ENCODE results near the gene TMEM94.

TMEM94 gene

DNA sequence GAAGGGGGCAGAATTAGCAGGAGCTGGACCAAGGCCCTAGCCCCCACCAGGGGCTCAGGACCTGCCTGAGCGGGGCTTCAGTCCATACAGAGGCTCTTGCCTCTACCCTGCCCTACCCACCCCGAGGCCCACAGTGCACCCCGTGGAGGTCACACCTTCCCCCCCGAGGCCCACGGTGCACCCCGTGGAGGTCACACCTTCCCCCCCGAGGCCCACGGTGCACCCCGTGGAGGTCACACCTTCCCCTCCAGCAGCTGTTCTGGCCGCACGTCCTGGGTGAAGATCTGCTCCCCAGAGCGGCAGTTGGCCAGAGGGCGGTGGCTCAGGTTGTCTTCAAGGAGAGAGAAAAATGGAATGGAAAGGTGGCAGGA, 47.5 kb downstream of the TMEM94 start:
- no peaks in the 10 kb centered on the region for H3K4me1 ChIP-seq (ENCODE audit: insufficient read depth, low read length, severe bottlenecking)
- H3F3A ChIP-seq (ENCODE audit: insufficient read depth, low read length) = no peaks in the 10 kb centered on the region
- no peak for TF ChIP-seq EZH2 (IDR thresholded peaks at IDR 0.05; ENCODE audit: borderline replicate concordance, low read length)
- TF ChIP-seq, protein P1, sequence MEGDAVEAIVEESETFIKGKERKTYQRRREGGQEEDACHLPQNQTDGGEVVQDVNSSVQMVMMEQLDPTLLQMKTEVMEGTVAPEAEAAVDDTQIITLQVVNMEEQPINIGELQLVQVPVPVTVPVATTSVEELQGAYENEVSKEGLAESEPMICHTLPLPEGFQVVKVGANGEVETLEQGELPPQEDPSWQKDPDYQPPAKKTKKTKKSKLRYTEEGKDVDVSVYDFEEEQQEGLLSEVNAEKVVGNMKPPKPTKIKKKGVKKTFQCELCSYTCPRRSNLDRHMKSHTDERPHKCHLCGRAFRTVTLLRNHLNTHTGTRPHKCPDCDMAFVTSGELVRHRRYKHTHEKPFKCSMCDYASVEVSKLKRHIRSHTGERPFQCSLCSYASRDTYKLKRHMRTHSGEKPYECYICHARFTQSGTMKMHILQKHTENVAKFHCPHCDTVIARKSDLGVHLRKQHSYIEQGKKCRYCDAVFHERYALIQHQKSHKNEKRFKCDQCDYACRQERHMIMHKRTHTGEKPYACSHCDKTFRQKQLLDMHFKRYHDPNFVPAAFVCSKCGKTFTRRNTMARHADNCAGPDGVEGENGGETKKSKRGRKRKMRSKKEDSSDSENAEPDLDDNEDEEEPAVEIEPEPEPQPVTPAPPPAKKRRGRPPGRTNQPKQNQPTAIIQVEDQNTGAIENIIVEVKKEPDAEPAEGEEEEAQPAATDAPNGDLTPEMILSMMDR (IDR thresholded peaks at IDR 0.05; ENCODE audit: low read length) = no peak
- H4K20me1 ChIP-seq (ENCODE audit: insufficient read depth, low read length) = no peaks in the 10 kb centered on the region
- H3K9ac ChIP-seq (ENCODE audit: low read length) = no peak overlapping the region
- no peaks in the 10 kb centered on the region for H3K9me3 ChIP-seq (ENCODE audit: low read length)
- H3K4me2 ChIP-seq (ENCODE audit: low read length) = no peak overlapping the region
- no peak overlapping the region for H3K4me3 ChIP-seq (ENCODE audit: low read depth, low read length, poor library complexity, severe bottlenecking)
- no peaks in the 10 kb centered on the region for H3K79me2 ChIP-seq (ENCODE audit: insufficient read depth, low read length)
- H3K9me2 ChIP-seq (ENCODE audit: low read depth, low read length) = no peaks in the 10 kb centered on the region
- peaks cover 7% of the 10 kb centered on the region; the same call in 1 of the 2 replicates for H3K36me3 ChIP-seq (ENCODE audit: insufficient read depth, low read length)
- H3K27me3 ChIP-seq (ENCODE audit: insufficient read depth, low read length) = peaks cover 13% of the 10 kb centered on the region
- no peak overlapping the region for H3K27ac ChIP-seq (ENCODE audit: low read depth, low read length, poor library complexity, severe bottlenecking)
- H2AFZ ChIP-seq (ENCODE audit: low read length) = no peak overlapping the region

DNA sequence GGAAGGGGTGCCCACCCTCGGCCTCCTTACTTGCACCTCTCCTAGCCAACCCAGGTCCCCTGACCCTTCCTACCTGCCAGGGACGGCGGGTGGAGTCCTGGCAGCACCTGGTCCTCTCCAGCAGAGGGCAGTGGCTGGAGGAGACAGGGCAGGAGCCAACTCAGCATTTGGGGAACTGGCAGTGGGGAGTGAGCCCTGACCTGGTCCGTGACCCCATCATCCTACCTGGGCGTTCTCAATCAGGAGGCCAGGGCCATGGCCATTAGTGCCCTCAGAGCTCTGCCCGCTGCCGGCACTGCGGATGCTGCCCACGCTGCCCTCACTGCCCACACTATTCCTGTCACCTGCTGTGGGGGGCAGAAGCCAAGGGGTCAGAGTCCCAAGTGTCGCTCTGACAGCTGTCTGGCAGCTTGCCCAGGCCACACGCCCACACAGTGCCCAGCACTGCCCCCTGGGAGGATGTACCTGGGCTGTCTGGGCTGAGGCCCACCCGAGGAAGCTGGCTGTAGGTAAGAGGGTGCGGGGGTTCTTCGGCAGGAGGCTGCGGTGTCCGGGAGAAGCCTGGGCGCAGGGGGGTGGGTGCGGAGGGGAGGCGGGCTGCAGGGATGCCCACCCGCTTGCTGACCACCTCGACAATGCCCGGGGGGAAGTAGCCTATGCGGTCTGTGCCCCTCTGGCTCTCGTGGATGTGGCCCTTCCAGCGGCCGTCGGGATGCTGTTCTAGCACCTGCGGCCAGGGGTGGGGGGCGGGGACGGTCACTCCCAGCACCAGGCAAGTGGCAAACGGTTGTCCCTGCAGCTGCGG, 48.1 kb downstream of the TMEM94 start:
- H3K9me2 ChIP-seq (ENCODE audit: low read depth, low read length) = no peaks in the 10 kb centered on the region
- no peaks in the 10 kb centered on the region for H4K20me1 ChIP-seq (ENCODE audit: insufficient read depth, low read length)
- no peak overlapping the region for H2AFZ ChIP-seq (ENCODE audit: low read length)
- no peaks in the 10 kb centered on the region for H3K79me2 ChIP-seq (ENCODE audit: insufficient read depth, low read length)
- H3K27me3 ChIP-seq (ENCODE audit: insufficient read depth, low read length) = peaks cover 13% of the 10 kb centered on the region
- H3K9me3 ChIP-seq (ENCODE audit: low read length) = no peaks in the 10 kb centered on the region
- H3K36me3 ChIP-seq (ENCODE audit: insufficient read depth, low read length) = peaks cover 2% of the 10 kb centered on the region; the same call in 1 of the 2 replicates
- no peak overlapping the region for H3K4me3 ChIP-seq (ENCODE audit: low read depth, low read length, poor library complexity, severe bottlenecking)
- H3K9ac ChIP-seq (ENCODE audit: low read length) = no peak overlapping the region
- H3K4me1 ChIP-seq (ENCODE audit: insufficient read depth, low read length, severe bottlenecking) = no peaks in the 10 kb centered on the region
- H3K27ac ChIP-seq (ENCODE audit: low read depth, low read length, poor library complexity, severe bottlenecking) = no peak overlapping the region
- no peak for TF ChIP-seq EZH2 (IDR thresholded peaks at IDR 0.05; ENCODE audit: borderline replicate concordance, low read length)
- TF ChIP-seq, protein P1 (IDR thresholded peaks at IDR 0.05; ENCODE audit: low read length) = peak; percentile 84
- no peaks in the 10 kb centered on the region for H3F3A ChIP-seq (ENCODE audit: insufficient read depth, low read length)
- no peak overlapping the region for H3K4me2 ChIP-seq (ENCODE audit: low read length)

DNA sequence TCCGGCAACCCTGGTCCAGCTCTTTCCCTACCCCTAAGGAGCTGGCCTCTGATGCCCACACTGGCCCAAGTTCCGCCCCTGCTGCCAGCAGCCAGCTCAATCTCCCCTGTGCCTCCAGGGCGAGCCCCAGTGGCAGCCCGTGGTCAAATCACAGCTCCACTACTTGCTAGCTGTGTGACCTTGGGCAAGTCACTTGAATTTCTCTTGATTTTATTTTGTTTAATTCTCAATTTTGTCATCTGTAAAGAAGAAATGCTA, 48.6 kb downstream of the TMEM94 start:
- no peaks in the 10 kb centered on the region for H3K9me2 ChIP-seq (ENCODE audit: low read depth, low read length)
- TF ChIP-seq EZH2 (IDR thresholded peaks at IDR 0.05; ENCODE audit: borderline replicate concordance, low read length) = no peak
- TF ChIP-seq, protein P1 (IDR thresholded peaks at IDR 0.05; ENCODE audit: low read length) = peak; percentile 17; the same call in 1 of the 2 replicates
- H3K79me2 ChIP-seq (ENCODE audit: insufficient read depth, low read length) = no peaks in the 10 kb centered on the region
- H3K4me3 ChIP-seq (ENCODE audit: low read depth, low read length, poor library complexity, severe bottlenecking) = no peak overlapping the region
- H3K27me3 ChIP-seq (ENCODE audit: insufficient read depth, low read length) = peaks cover 15% of the 10 kb centered on the region
- H3K9me3 ChIP-seq (ENCODE audit: low read length) = no peaks in the 10 kb centered on the region
- no peaks in the 10 kb centered on the region for H4K20me1 ChIP-seq (ENCODE audit: insufficient read depth, low read length)
- H3K36me3 ChIP-seq (ENCODE audit: insufficient read depth, low read length) = no peaks in the 10 kb centered on the region
- no peak overlapping the region for H2AFZ ChIP-seq (ENCODE audit: low read length)
- H3K9ac ChIP-seq (ENCODE audit: low read length) = no peak overlapping the region
- no peaks in the 10 kb centered on the region for H3K4me1 ChIP-seq (ENCODE audit: insufficient read depth, low read length, severe bottlenecking)
- no peak overlapping the region for H3K27ac ChIP-seq (ENCODE audit: low read depth, low read length, poor library complexity, severe bottlenecking)
- no peak overlapping the region for H3K4me2 ChIP-seq (ENCODE audit: low read length)
- no peaks in the 10 kb centered on the region for H3F3A ChIP-seq (ENCODE audit: insufficient read depth, low read length)

All from OCI-LY1 (cell line).